HepG2 (cell line): ENCODE data around the gene EARS2. TPM values are rescaled to one million over a fixed set of nuclear protein-coding genes. Genes with fewer than 3 reads are reported as not detected.

Source experiments
- ATAC-seq: fragments of 200-7000 bp; cut with Tn5 transposase; 3 replicates; pipeline ENCODE4 v1.9.1; 2020; ENCODE audit warnings: mild to moderate bottlenecking, moderate library complexity
- BruUV-seq: library from RNA; stranded (reverse); fragments of 400-500 nt; replicated peaks from 2 replicates; lab custom pipeline; 2021; lab: Mats Ljungman, UMichigan
- CTCF ChIA-PET: fragments of 300-600 bp; formaldehyde crosslinking; extraction: SDS; loops from one replicate; lab custom pipeline; 2021; ENCODE audit warnings: low total read pairs, inconsistent platforms, low intra/inter-chr PET ratio; lab: Yijun Ruan, JAX
- POLR2A ChIA-PET: fragments of 350-600 bp; sonication (Branson Sonifier 250); formaldehyde crosslinking; loops from one replicate; lab custom pipeline; 2020; ENCODE audit warnings: antibody characterized with exemption, inconsistent platforms; lab: Yijun Ruan, JAX
- DNase-seq: peaks from one replicate; pipeline ENCODE4 v3.0.0-alpha.2; 2015; ENCODE audit warnings: low spot score
- FAIRE-seq: peaks from 3 replicates; lab custom pipeline; 2011; peaks lifted over from hg19 to GRCh38; lab: Jason Lieb, UNC
- H2AFZ ChIP-seq: one replicate; pipeline ENCODE4 v1.6.1; 2011; ENCODE audit warnings: low read length, inconsistent platforms
- H3K27ac ChIP-seq: fragments of 300-600 bp; 3 replicates; pipeline ENCODE4 v1.8.0; 2011; ENCODE audit warnings: mixed run types, mild to moderate bottlenecking, mixed read lengths, low read length, inconsistent platforms; ENCODE audit not compliant: insufficient read depth; ENCODE audit errors: extremely low read length
- H3K27me3 ChIP-seq, 2 experiments: fragments of 200-600 bp in 1 of 2; 2 replicates in 1 of 2; 3 replicates in 1 of 2; pipeline versions ENCODE4 v1.6.0 to v1.8.0; 2011; ENCODE audit warnings: low read length in 2 of 2, mild to moderate bottlenecking in 2 of 2, moderate library complexity in 2 of 2, inconsistent platforms in 1 of 2; ENCODE audit not compliant: insufficient read depth in 2 of 2, control insufficient read depth in 1 of 2
- H3K36me3 ChIP-seq, 2 experiments: fragments of 200-600 bp in 1 of 2; replicated peaks in 1 of 2; 2 replicates in 1 of 2; 3 replicates in 1 of 2; pipeline versions ENCODE4 v1.5.1 to v1.8.0; 2011; ENCODE audit warnings: low read length in 2 of 2, inconsistent platforms in 1 of 2; ENCODE audit not compliant: insufficient read depth in 2 of 2, control insufficient read depth in 1 of 2
- H3K4me1 ChIP-seq: 2 replicates; pipeline ENCODE4 v1.5.1; 2012; ENCODE audit warnings: low read length, inconsistent platforms; ENCODE audit not compliant: insufficient read depth
- H3K4me2 ChIP-seq: 2 replicates; pipeline ENCODE4 v1.6.0; 2011; ENCODE audit warnings: low read depth, low read length, inconsistent platforms
- H3K4me3 ChIP-seq, 3 experiments: fragments of 200-600 bp in 1 of 3; sonication (generic), shearing (Covaris generic) in 1 of 3; replicated peaks in 1 of 3; 2 replicates each; pipeline ENCODE4 v1.5.1; 2011 to 2016; ENCODE audit warnings: low read length in 3 of 3, inconsistent platforms in 2 of 3, low read depth in 2 of 3, mild to moderate bottlenecking in 2 of 3, control low read depth in 1 of 3, mixed read lengths in 1 of 3; ENCODE audit not compliant: insufficient read depth in 1 of 3
- H3K79me2 ChIP-seq: one replicate; pipeline ENCODE4 v1.6.1; 2011; ENCODE audit warnings: low read length, inconsistent platforms; ENCODE audit not compliant: insufficient read depth
- H3K9ac ChIP-seq: 2 replicates; pipeline ENCODE4 v1.6.0; 2011; ENCODE audit warnings: mild to moderate bottlenecking, low read depth, low read length, inconsistent platforms; ENCODE audit not compliant: insufficient read depth
- H3K9me3 ChIP-seq: 2 replicates; pipeline ENCODE4 v1.5.1; 2012; ENCODE audit warnings: mild to moderate bottlenecking, low read length
- H4K20me1 ChIP-seq: 2 replicates; pipeline ENCODE4 v1.6.0; 2011; ENCODE audit warnings: inconsistent platforms, mild to moderate bottlenecking, low read length, moderate library complexity; ENCODE audit not compliant: insufficient read depth
- ADNP ChIP-seq: sonication (generic); formaldehyde crosslinking; IDR thresholded peaks from 2 replicates; pipeline ENCODE4 v1.4.0; 2020; ENCODE audit warnings: missing genetic modification reagents
- ATAD3A ChIP-seq: sonication (generic); formaldehyde crosslinking; IDR thresholded peaks from 2 replicates; pipeline ENCODE4 v1.4.0; 2020; ENCODE audit warnings: missing genetic modification reagents
- DZIP1 ChIP-seq: sonication (generic); formaldehyde crosslinking; IDR thresholded peaks from 2 replicates; pipeline ENCODE4 v1.5.0; 2020; ENCODE audit warnings: mild to moderate bottlenecking, missing genetic modification reagents
- IKZF1 ChIP-seq: fragments of 450-650 bp; IDR thresholded peaks from 2 replicates; pipeline ENCODE4 v1.7.1; 2016
- ISX ChIP-seq: sonication (generic); formaldehyde crosslinking; conservative IDR thresholded peaks from 2 replicates; pipeline ENCODE4 v1.5.0; 2020; ENCODE audit warnings: missing genetic modification reagents
- KMT2A ChIP-seq: sonication (generic); formaldehyde crosslinking; IDR thresholded peaks from 2 replicates; pipeline ENCODE4 v1.4.0; 2020; ENCODE audit warnings: missing genetic modification reagents
- MTERF4 ChIP-seq: sonication (generic); formaldehyde crosslinking; IDR thresholded peaks from 2 replicates; pipeline ENCODE4 v1.8.0; 2023; ENCODE audit warnings: mild to moderate bottlenecking, missing genetic modification reagents
- WIZ ChIP-seq: sonication (generic); formaldehyde crosslinking; IDR thresholded peaks from 2 replicates; pipeline ENCODE4 v1.5.1; 2020; ENCODE audit warnings: mild to moderate bottlenecking, missing genetic modification reagents
- ZFP36 ChIP-seq: fragments of 150-350 bp; IDR thresholded peaks from 2 replicates; pipeline ENCODE4 v1.6.1; 2018; ENCODE audit warnings: borderline replicate concordance, low read length, low read depth; ENCODE audit not compliant: partially characterized antibody
- ZFP82 ChIP-seq: sonication (generic); formaldehyde crosslinking; IDR thresholded peaks from 2 replicates; pipeline ENCODE4 v1.5.1; 2020; ENCODE audit warnings: mild to moderate bottlenecking, missing genetic modification reagents, borderline replicate concordance
- ZKSCAN8 ChIP-seq: IDR thresholded peaks from 2 replicates; pipeline ENCODE4 v1.6.1; 2016; ENCODE audit warnings: borderline replicate concordance, missing genetic modification reagents, missing compliant biosample characterization
- ZNF136 ChIP-seq: sonication (generic); formaldehyde crosslinking; IDR thresholded peaks from 2 replicates; pipeline ENCODE4 v1.8.1; 2022; ENCODE audit warnings: low read depth, mild to moderate bottlenecking, moderate library complexity, missing genetic modification reagents
- ZNF773 ChIP-seq: sonication (generic); formaldehyde crosslinking; IDR thresholded peaks from 2 replicates; pipeline ENCODE4 v1.4.0; 2020; ENCODE audit warnings: missing genetic modification reagents, borderline replicate concordance
- ZNF891 ChIP-seq: sonication (generic); formaldehyde crosslinking; IDR thresholded peaks from 2 replicates; pipeline ENCODE4 v1.5.0; 2020; ENCODE audit warnings: mild to moderate bottlenecking, missing genetic modification reagents
- WGBS: methylation state at CpG from one replicate; pipeline ENCODE4 v1.1.6; 2017; ENCODE audit warnings: low lambda C conversion rate; 5-methylcytosine and 5-hydroxymethylcytosine counted together
- in situ Hi-C: cut with HindIII; loops from 2 replicates; pipeline ENCODE4 v1.10.0; 2017; ENCODE audit warnings: low pct_unique_long_range_greater_than_20kb; ENCODE audit not compliant: extremely low pct_ligation_motif_present
- intact Hi-C: fragments of 100-400 bp; cut with micrococcal nuclease; formaldehyde crosslinking; loops from one replicate; pipeline ENCODE4 v1.10.0; 2022; ENCODE audit not compliant: unreplicated experiment
- polyA plus RNA-seq, 8 experiments: library from polyadenylated mRNA; depleted of rRNA in 3 of 8; stranded (reverse) in 7 of 8; unstranded in 1 of 8; fragments of >200 nt; fragmentation: Illumina TruSeq in 4 of 8; extraction: Trizol in 4 of 8; gene quantifications; 2 replicates each; pipeline versions ENCODE4 v1.2.1 to v1.2.3, GENCODE V29; 2011 to 2016; ENCODE audit warnings: low read depth in 4 of 8, missing spikeins in 1 of 8, mixed read lengths in 1 of 8; ENCODE audit not compliant: insufficient read depth in 1 of 8
- total RNA-seq, 5 experiments: library from RNA; depleted of rRNA; stranded (reverse); fragments of >200 nt; fragmentation: Illumina TruSeq; extraction: Trizol; gene quantifications; 2 replicates each; pipeline ENCODE4 v1.2.3, GENCODE V29; 2016; ENCODE audit warnings: low read depth in 1 of 5
- TF ChIP-seq, protein P1 (sequence below): sonication (generic); formaldehyde crosslinking; IDR thresholded peaks from 2 replicates; pipeline ENCODE4 v1.5.0; 2020; ENCODE audit warnings: missing genetic modification reagents
- TF ChIP-seq, protein P2 (sequence below): sonication (generic); formaldehyde crosslinking; IDR thresholded peaks from 2 replicates; pipeline ENCODE4 v1.4.0; 2020; ENCODE audit warnings: mild to moderate bottlenecking, low read depth, missing genetic modification reagents

Gene EARS2
- total and polyA plus RNA-seq, 2 of the 13 experiments (the other 11 are each of a cell fraction or from before 2014, with no cell fraction given): 49.4 to 80.4 TPM

DNA sequence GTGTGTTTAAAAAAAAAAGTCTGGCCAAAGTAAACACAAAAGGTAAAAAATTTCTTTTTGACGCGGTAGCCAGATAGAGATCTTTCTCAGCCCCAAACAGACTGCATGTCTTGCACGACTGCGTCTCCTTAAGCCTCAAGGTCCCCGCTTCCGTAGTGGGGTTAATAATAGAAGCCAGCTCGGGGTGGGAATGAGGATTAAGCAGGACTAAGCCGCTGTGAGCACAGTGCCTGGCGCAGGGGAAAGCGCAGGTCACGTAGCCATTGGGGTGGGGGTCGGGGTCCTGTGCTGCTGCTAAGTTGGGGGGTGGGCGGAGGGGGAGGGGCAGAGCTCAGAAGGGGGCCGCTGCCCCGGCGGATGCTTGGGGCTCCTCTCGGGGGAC lies 47.4 kb downstream of the EARS2 start:
- intact Hi-C loops: loop anchor here (1.0 to 2.0 kb wide), 2 partner anchors 31 to 48 kb away; partner anchors contain the start of genes EARS2 and UBFD1
- H3K9me3 ChIP-seq: no peaks in the 10 kb centered on the region
- ChIA-PET CTCF (no interaction called here), POLR2A (interaction anchor here (0.8 to 2.8 kb wide), 6 partner anchors 17 to 134 kb away, joined by 3 to 24 read pairs (median 4); partner anchors contain the start of genes EARS2 and UBFD1)
- FAIRE-seq (no peak), DNase-seq (no peak), ATAC-seq (peak; percentile 6)
- no TSS peak for BruUV-seq
- peak overlapping the region; percentile 96 for H3K9ac ChIP-seq
- peaks cover 54% of the 10 kb centered on the region for H3K79me2 ChIP-seq
- H4K20me1 ChIP-seq: peaks cover 42% of the 10 kb centered on the region
- peak overlapping the region; percentile 74 for H3K27ac ChIP-seq
- no peaks in the 10 kb centered on the region; a peak in 1 of 5 replicates for H3K27me3 ChIP-seq
- H3K4me2 ChIP-seq: peak overlapping the region; percentile 98
- H2AFZ ChIP-seq: no peak overlapping the region
- H3K36me3 ChIP-seq: 0 out of 5 replicates have a peak, but pooled peaks cover 0 to 17% of the 10 kb centered on the region in 2 experiments
- peak overlapping the region; percentile 75 to 92 (median 91) for H3K4me3 ChIP-seq
- whole genome bisulfite sequencing: 1% methylated on average over 14 of the region's 17 CpGs
- peaks cover 81% of the 10 kb centered on the region for H3K4me1 ChIP-seq
- in situ Hi-C loops: no loop called here
- TF ChIP-seq ZFP82 (no peak), MTERF4 (CRISPR knock-in tag) (no peak), ZNF773 (no peak), ZKSCAN8 (no peak), WIZ (CRISPR knock-in tag) (no peak), ADNP (CRISPR knock-in tag) (no peak), DZIP1 (no peak), ZNF891 (CRISPR knock-in tag) (no peak), ZFP36 (no peak), ZNF136 (CRISPR knock-in tag) (no peak), KMT2A (CRISPR knock-in tag) (no peak), IKZF1 (no peak), ISX (no peak), ATAD3A (CRISPR knock-in tag) (no peak)
- TF ChIP-seq, protein P1, sequence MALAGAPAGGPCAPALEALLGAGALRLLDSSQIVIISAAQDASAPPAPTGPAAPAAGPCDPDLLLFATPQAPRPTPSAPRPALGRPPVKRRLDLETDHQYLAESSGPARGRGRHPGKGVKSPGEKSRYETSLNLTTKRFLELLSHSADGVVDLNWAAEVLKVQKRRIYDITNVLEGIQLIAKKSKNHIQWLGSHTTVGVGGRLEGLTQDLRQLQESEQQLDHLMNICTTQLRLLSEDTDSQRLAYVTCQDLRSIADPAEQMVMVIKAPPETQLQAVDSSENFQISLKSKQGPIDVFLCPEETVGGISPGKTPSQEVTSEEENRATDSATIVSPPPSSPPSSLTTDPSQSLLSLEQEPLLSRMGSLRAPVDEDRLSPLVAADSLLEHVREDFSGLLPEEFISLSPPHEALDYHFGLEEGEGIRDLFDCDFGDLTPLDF (CRISPR knock-in tag): 0 out of 2 replicates have a peak, but pooled peaks have one; percentile 1
- TF ChIP-seq, protein P2, sequence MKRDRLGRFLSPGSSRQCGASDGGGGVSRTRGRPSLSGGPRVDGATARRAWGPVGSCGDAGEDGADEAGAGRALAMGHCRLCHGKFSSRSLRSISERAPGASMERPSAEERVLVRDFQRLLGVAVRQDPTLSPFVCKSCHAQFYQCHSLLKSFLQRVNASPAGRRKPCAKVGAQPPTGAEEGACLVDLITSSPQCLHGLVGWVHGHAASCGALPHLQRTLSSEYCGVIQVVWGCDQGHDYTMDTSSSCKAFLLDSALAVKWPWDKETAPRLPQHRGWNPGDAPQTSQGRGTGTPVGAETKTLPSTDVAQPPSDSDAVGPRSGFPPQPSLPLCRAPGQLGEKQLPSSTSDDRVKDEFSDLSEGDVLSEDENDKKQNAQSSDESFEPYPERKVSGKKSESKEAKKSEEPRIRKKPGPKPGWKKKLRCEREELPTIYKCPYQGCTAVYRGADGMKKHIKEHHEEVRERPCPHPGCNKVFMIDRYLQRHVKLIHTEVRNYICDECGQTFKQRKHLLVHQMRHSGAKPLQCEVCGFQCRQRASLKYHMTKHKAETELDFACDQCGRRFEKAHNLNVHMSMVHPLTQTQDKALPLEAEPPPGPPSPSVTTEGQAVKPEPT (CRISPR knock-in tag): no peak
